KMS-11 (cell line): ENCODE results near the gene GMPR.

ENCODE experiments used
- H2AFZ ChIP-seq: fragments of 200-600 bp; sonication (generic); 2 replicates; pipeline ENCODE4 v1.6.1; 2016; ENCODE audit warnings: antibody characterized with exemption, mixed run types, low read depth
- H3K27ac ChIP-seq: fragments of 200-600 bp; sonication (generic); 2 replicates; pipeline ENCODE4 v1.6.1; 2016; ENCODE audit warnings: mild to moderate bottlenecking, mixed run types
- H3K27me3 ChIP-seq: fragments of 200-600 bp; sonication (generic); 2 replicates; pipeline ENCODE4 v1.6.1; 2017; ENCODE audit warnings: mild to moderate bottlenecking, low read depth, mixed run types, moderate library complexity; ENCODE audit not compliant: insufficient read depth
- H3K36me3 ChIP-seq: fragments of 200-600 bp; sonication (generic); 2 replicates; pipeline ENCODE4 v1.6.1; 2017; ENCODE audit warnings: mild to moderate bottlenecking, mixed run types; ENCODE audit not compliant: insufficient read depth
- H3K4me1 ChIP-seq: fragments of 200-600 bp; sonication (generic); 2 replicates; pipeline ENCODE4 v1.6.1; 2016; ENCODE audit warnings: mild to moderate bottlenecking, low read depth, mixed run types; ENCODE audit not compliant: poor library complexity, severe bottlenecking
- H3K4me2 ChIP-seq: fragments of 200-600 bp; sonication (generic); 2 replicates; pipeline ENCODE4 v1.7.0; 2016; ENCODE audit warnings: mild to moderate bottlenecking, mixed run types
- H3K4me3 ChIP-seq: fragments of 200-600 bp; sonication (generic); IDR thresholded peaks from 2 replicates; pipeline ENCODE4 v1.6.1; 2017; ENCODE audit warnings: low read depth, low read length, mixed read lengths; ENCODE audit not compliant: insufficient read depth
- H3K79me2 ChIP-seq: fragments of 200-600 bp; sonication (generic); 2 replicates; pipeline ENCODE4 v1.6.1; 2016; ENCODE audit warnings: low read depth, mixed run types; ENCODE audit not compliant: insufficient read depth
- H3K9ac ChIP-seq: fragments of 200-600 bp; sonication (generic); 2 replicates; pipeline ENCODE4 v1.6.1; 2016; ENCODE audit warnings: mild to moderate bottlenecking, mixed run types
- H4K20me1 ChIP-seq: fragments of 200-600 bp; sonication (generic); 2 replicates; pipeline ENCODE4 v1.6.1; 2016; ENCODE audit warnings: mild to moderate bottlenecking, mixed run types; ENCODE audit not compliant: insufficient read depth
- TF ChIP-seq, protein P1 (sequence below): fragments of 200-600 bp; sonication (generic); conservative IDR thresholded peaks from 2 replicates; pipeline ENCODE4 v1.6.1; 2017; ENCODE audit warnings: low read depth, mild to moderate bottlenecking, antibody characterized with exemption, low read length, moderate library complexity, mixed read lengths

The GMPR gene

DNA sequence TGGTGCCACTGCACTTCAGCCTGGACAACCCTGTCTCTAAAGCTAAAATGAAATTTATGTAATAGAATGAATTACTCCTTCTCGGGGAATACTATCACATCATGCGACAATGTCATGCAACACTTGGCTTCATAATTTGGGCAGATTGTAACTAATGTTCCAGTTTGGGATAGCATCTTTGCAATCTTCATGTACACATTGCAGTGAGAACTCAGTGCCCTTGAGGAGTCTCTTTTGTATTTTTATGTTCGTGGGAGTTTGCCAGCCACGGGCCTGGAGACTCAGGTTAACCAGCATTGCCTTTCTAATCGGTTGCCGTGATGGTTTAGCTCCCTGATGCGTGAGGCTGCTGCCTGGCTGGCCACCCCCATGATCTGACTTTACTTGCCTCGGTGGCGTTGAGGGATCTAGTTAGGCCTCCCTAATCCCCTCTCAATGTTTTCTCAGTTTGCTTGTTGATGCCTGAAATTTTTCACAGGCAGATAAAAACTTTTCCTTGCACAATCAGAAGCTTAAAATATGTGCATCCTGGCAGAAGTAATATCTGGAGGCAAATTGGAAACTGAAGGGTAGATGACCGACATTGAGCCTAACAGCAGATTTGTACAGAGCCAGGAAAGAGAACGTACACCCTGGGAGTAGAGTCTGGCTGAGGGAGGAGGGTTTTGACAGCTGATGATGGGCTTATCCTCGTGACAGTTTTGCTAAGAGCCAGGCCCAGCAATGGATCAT is 2.4 kb downstream of the GMPR start:
- no peak overlapping the region for H3K4me3 ChIP-seq
- H3K36me3 ChIP-seq: no peaks in the 10 kb centered on the region
- no peak overlapping the region for H3K27ac ChIP-seq
- H3K79me2 ChIP-seq: no peaks in the 10 kb centered on the region
- no peak overlapping the region for H3K4me2 ChIP-seq
- H3K27me3 ChIP-seq: no peaks in the 10 kb centered on the region; the same call in 1 of the 2 replicates
- H4K20me1 ChIP-seq: no peaks in the 10 kb centered on the region
- H2AFZ ChIP-seq: no peak overlapping the region
- H3K4me1 ChIP-seq: peaks cover 23% of the 10 kb centered on the region
- TF ChIP-seq, protein P1, sequence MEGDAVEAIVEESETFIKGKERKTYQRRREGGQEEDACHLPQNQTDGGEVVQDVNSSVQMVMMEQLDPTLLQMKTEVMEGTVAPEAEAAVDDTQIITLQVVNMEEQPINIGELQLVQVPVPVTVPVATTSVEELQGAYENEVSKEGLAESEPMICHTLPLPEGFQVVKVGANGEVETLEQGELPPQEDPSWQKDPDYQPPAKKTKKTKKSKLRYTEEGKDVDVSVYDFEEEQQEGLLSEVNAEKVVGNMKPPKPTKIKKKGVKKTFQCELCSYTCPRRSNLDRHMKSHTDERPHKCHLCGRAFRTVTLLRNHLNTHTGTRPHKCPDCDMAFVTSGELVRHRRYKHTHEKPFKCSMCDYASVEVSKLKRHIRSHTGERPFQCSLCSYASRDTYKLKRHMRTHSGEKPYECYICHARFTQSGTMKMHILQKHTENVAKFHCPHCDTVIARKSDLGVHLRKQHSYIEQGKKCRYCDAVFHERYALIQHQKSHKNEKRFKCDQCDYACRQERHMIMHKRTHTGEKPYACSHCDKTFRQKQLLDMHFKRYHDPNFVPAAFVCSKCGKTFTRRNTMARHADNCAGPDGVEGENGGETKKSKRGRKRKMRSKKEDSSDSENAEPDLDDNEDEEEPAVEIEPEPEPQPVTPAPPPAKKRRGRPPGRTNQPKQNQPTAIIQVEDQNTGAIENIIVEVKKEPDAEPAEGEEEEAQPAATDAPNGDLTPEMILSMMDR: no peak
- H3K9ac ChIP-seq: no peak overlapping the region

DNA sequence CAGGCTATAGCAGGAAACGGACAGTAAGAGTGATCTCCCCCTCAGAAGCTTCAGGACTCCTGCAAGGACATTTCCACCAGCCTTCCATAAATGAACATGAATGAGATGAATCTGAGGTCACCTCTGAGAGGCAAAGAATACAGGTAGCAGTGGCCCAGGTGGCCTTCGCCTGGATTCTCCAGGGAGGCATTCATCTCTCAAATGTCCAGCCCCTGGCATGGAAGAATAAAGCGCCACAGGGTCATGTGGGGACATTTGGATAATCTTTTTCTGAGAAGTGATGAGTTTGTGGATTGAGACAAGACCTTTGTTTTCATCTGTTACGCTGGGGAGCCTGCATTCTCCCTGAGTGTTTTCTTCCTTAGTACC is 2.9 kb downstream of the GMPR start:
- no peaks in the 10 kb centered on the region; the same call in 1 of the 2 replicates for H3K27me3 ChIP-seq
- no peaks in the 10 kb centered on the region for H3K36me3 ChIP-seq
- H4K20me1 ChIP-seq: no peaks in the 10 kb centered on the region
- H3K4me3 ChIP-seq: no peak overlapping the region
- H3K4me1 ChIP-seq: peaks cover 17% of the 10 kb centered on the region
- H3K4me2 ChIP-seq: no peak overlapping the region
- H3K79me2 ChIP-seq: no peaks in the 10 kb centered on the region
- no peak overlapping the region for H3K27ac ChIP-seq
- no peak overlapping the region for H2AFZ ChIP-seq
- no peak overlapping the region for H3K9ac ChIP-seq
- TF ChIP-seq, protein P1: no peak

DNA sequence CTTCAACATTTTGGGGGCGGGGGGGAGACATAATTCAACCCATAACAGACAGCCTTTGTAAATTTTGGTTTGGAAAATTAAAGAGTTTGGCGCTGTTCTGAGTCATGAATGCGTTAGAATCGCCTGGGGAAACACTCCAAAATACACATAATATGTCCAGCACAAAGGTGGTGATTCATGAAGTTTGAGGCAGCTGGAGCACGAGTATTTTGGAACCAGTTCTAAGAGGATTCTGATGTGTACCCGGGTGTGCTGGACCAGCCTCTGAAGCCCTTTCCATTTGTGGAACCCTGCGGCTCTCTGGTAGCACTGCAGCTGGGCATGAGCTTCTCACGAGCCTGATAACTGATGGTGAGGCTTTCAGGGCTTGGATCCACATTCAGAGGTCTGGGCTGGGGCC is 4.7 kb downstream of the GMPR start:
- no peaks in the 10 kb centered on the region for H3K79me2 ChIP-seq
- no peaks in the 10 kb centered on the region for H4K20me1 ChIP-seq
- H3K27me3 ChIP-seq: no peaks in the 10 kb centered on the region
- no peak overlapping the region for H3K4me3 ChIP-seq
- TF ChIP-seq, protein P1: no peak
- H3K9ac ChIP-seq: no peak overlapping the region
- H2AFZ ChIP-seq: no peak overlapping the region
- no peak overlapping the region for H3K4me2 ChIP-seq
- H3K4me1 ChIP-seq: no peaks in the 10 kb centered on the region
- no peak overlapping the region for H3K27ac ChIP-seq
- H3K36me3 ChIP-seq: no peaks in the 10 kb centered on the region

DNA sequence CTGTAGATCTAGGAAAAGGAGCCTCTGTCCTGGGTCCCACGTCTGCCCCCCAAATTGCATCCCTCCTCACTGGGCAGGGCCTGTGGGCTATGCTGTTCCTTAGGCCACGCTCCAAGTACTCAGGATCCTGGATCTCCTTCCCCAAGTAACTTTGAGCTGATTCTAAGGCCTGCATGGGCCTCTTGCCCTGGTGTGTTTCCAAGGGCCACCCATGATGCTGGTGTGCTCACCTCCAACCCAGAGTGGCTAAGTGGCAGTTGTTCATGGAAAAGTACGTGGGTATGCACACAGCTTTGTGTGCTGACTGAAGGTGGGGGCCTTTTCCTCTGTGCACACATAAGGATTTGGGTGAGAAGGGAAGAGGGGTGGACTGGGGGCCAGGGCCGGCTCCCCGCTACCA is 5.3 kb downstream of the GMPR start:
- Histone ChIP-seq H2AFZ (no peak overlapping the region), H3K27me3 (no peaks in the 10 kb centered on the region), H3K4me3 (no peak overlapping the region), H3K79me2 (no peaks in the 10 kb centered on the region), H4K20me1 (no peaks in the 10 kb centered on the region), H3K4me2 (no peak overlapping the region), H3K36me3 (no peaks in the 10 kb centered on the region), H3K27ac (no peak overlapping the region), H3K9ac (no peak overlapping the region), H3K4me1 (no peaks in the 10 kb centered on the region)
- TF ChIP-seq, protein P1: no peak
